Trophoblast cell (in vitro differentiated cells and primary cell): Measurements from ENCODE around the gene NAA60.

Experiments
- DNase-seq, 2 donors: peaks; one replicate each; pipeline ENCODE4 v3.0.0-alpha.2; 2016
- H2AFZ ChIP-seq: 2 replicates; pipeline ENCODE4 v1.6.1; 2013; ENCODE audit warnings: low read length, moderate library complexity, mild to moderate bottlenecking; ENCODE audit not compliant: insufficient read depth, poor library complexity
- H2AK5ac ChIP-seq: 2 replicates; pipeline ENCODE4 v1.6.1; 2013; ENCODE audit warnings: mild to moderate bottlenecking, low read length
- H2BK120ac ChIP-seq: 2 replicates; pipeline ENCODE4 v1.6.1; 2013; ENCODE audit warnings: low read length, mild to moderate bottlenecking, moderate library complexity; ENCODE audit not compliant: insufficient read depth, poor library complexity
- H2BK12ac ChIP-seq: 2 replicates; pipeline ENCODE4 v1.6.1; 2013; ENCODE audit warnings: mild to moderate bottlenecking, low read length, moderate library complexity
- H2BK5ac ChIP-seq: 2 replicates; pipeline ENCODE4 v1.6.1; 2013; ENCODE audit warnings: low read length, low read depth, moderate library complexity, mild to moderate bottlenecking; ENCODE audit not compliant: poor library complexity
- H3K14ac ChIP-seq: 2 replicates; pipeline ENCODE4 v1.6.1; 2013; ENCODE audit warnings: mild to moderate bottlenecking, low read length
- H3K18ac ChIP-seq: 2 replicates; pipeline ENCODE4 v1.6.1; 2013; ENCODE audit warnings: mild to moderate bottlenecking, low read length
- H3K23ac ChIP-seq: 2 replicates; pipeline ENCODE4 v1.6.1; 2013; ENCODE audit warnings: low read length
- H3K27ac ChIP-seq: 2 replicates; pipeline ENCODE4 v1.5.1; 2013; ENCODE audit warnings: low read depth, mild to moderate bottlenecking, inconsistent platforms, low read length, moderate library complexity
- H3K27me3 ChIP-seq: 2 replicates; pipeline ENCODE4 v1.6.1; 2013; ENCODE audit warnings: inconsistent platforms, mild to moderate bottlenecking, low read length, moderate library complexity; ENCODE audit not compliant: insufficient read depth
- H3K36me3 ChIP-seq, 2 experiments: 1 replicate in 1 of 2; 2 replicates in 1 of 2; pipeline ENCODE4 v1.6.1; 2013; ENCODE audit warnings: low read length in 2 of 2, mild to moderate bottlenecking in 2 of 2, moderate library complexity in 1 of 2; ENCODE audit not compliant: insufficient read depth in 2 of 2, control insufficient read depth in 1 of 2
- H3K4ac ChIP-seq: 2 replicates; pipeline ENCODE4 v1.6.1; 2013; ENCODE audit warnings: low read depth, mild to moderate bottlenecking, low read length, moderate library complexity
- H3K4me1 ChIP-seq, 2 experiments: 1 replicate in 1 of 2; 2 replicates in 1 of 2; pipeline ENCODE4 v1.6.1; 2013; ENCODE audit warnings: low read length in 2 of 2, mild to moderate bottlenecking in 2 of 2, moderate library complexity in 1 of 2; ENCODE audit not compliant: insufficient read depth in 2 of 2, control insufficient read depth in 1 of 2
- H3K4me2 ChIP-seq: 2 replicates; pipeline ENCODE4 v1.6.1; 2013; ENCODE audit warnings: inconsistent platforms, mild to moderate bottlenecking, low read length, moderate library complexity
- H3K4me3 ChIP-seq: 2 replicates; pipeline ENCODE4 v1.5.1; 2013; ENCODE audit warnings: mild to moderate bottlenecking, low read depth, low read length, inconsistent platforms
- H3K79me1 ChIP-seq: one replicate; pipeline ENCODE4 v1.6.1; 2013; ENCODE audit warnings: low read length
- H3K79me2 ChIP-seq: 2 replicates; pipeline ENCODE4 v1.6.1; 2013; ENCODE audit warnings: low read length, mild to moderate bottlenecking; ENCODE audit not compliant: control insufficient read depth, insufficient read depth, poor library complexity
- H3K9ac ChIP-seq: 2 replicates; pipeline ENCODE4 v1.6.1; 2013; ENCODE audit warnings: mild to moderate bottlenecking, low read length
- H3K9me3 ChIP-seq: 2 replicates; pipeline ENCODE4 v1.6.1; 2013; ENCODE audit warnings: low read depth, mild to moderate bottlenecking, control low read depth, inconsistent platforms, low read length; ENCODE audit not compliant: insufficient read depth
- H4K12ac ChIP-seq: 2 replicates; pipeline ENCODE4 v1.6.1; 2013; ENCODE audit warnings: low read depth, mild to moderate bottlenecking, low read length, moderate library complexity
- H4K8ac ChIP-seq: 2 replicates; pipeline ENCODE4 v1.6.1; 2013; ENCODE audit warnings: low read depth, mild to moderate bottlenecking, low read length, moderate library complexity
- H4K91ac ChIP-seq: one replicate; pipeline ENCODE4 v1.6.1; 2013; ENCODE audit warnings: low read depth, mild to moderate bottlenecking, low read length, moderate library complexity
- WGBS: extraction: QIAGEN DNeasy Blood & Tissue Kit; methylation state at CpG from one replicate; pipeline ENCODE4 v1.1.7; 2013; ENCODE audit warnings: missing lambda C conversion rate; ENCODE audit not compliant: insufficient read length, insufficient coverage; ENCODE audit errors: extremely low coverage; 5-methylcytosine and 5-hydroxymethylcytosine counted together

NAA60 gene

DNA sequence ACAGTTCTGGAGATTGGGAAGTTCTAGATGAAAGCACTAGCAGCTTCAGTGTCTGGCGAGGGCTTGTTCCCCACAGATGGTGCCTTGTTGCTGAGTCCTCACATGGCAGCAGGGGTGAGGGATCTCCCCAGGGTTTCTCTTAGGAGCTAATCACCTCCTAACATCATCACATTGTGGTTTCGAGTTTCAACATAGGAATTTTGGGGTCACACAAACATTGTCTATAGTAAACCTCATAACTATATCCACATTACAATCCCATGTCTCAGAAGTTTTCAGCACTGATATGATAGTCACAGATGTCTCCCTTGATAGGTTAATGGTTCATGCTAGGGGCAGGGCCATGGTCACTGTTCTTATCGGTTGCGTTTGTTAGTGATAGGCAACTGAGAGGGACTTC lies 71.1 kb downstream of the NAA60 start:
- WGBS: no CpG with 5 or more reads among the region's 4 CpGs
- H3K79me2 ChIP-seq: no peaks in the 10 kb centered on the region

DNA sequence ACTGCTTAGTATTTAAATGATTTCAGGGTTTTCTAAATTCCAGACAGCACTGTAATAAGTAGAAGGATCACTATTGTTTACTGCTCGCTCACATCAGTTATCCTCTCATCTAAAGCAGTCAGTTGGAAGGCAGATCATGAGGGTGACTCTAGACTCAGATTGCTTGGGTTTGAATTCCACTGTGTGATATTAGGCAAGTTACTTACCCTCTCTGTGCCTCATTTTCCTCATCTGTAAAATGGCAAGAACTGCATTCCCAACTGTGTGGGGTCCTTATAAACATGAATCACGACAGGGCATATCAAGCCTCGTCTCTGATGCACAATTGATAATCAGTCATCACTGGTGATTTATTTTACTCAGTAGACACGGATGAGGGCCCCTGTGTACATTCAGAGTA lies 72.4 kb downstream of the NAA60 start:
- Histone ChIP-seq H2AFZ (no peak overlapping the region), H2BK5ac (no peak overlapping the region), H3K4ac (no peak overlapping the region), H2BK12ac (no peak overlapping the region), H3K27ac (no peak overlapping the region), H3K9ac (no peak overlapping the region), H4K8ac (no peak overlapping the region), H4K12ac (no peak overlapping the region), H3K23ac (no peak overlapping the region), H4K91ac (no peak overlapping the region), H3K4me2 (no peak overlapping the region), H3K9me3 (no peaks in the 10 kb centered on the region), H2BK120ac (no peak overlapping the region), H2AK5ac (no peak overlapping the region), H3K27me3 (no peaks in the 10 kb centered on the region), H3K18ac (no peak overlapping the region), H3K4me1 (no peaks in the 10 kb centered on the region), H3K14ac (no peak overlapping the region), H3K79me1 (no peaks in the 10 kb centered on the region), H3K79me2 (no peaks in the 10 kb centered on the region), H3K36me3 (peaks cover 5 to 16% of the 10 kb centered on the region in 2 experiments), H3K4me3 (no peak overlapping the region)
- WGBS: no CpG with 5 or more reads among the region's 4 CpGs
- no peak for DNase-seq

More for the DNA sequence above, 71.1 kb downstream of the NAA60 start:
- Histone ChIP-seq H3K79me1 (no peaks in the 10 kb centered on the region), H3K4ac (no peak overlapping the region), H2BK12ac (no peak overlapping the region), H2AK5ac (no peak overlapping the region), H2BK120ac (no peak overlapping the region), H3K27me3 (no peaks in the 10 kb centered on the region), H3K14ac (no peak overlapping the region), H3K9ac (no peak overlapping the region), H3K9me3 (no peaks in the 10 kb centered on the region), H2BK5ac (no peak overlapping the region), H3K27ac (no peak overlapping the region), H4K8ac (no peak overlapping the region), H3K23ac (no peak overlapping the region), H4K91ac (no peak overlapping the region), H3K4me2 (no peak overlapping the region), H3K36me3 (peaks cover 8 to 19% of the 10 kb centered on the region in 2 experiments), H3K18ac (no peak overlapping the region), H3K4me3 (no peak overlapping the region), H3K4me1 (no peaks in the 10 kb centered on the region), H2AFZ (no peak overlapping the region), H4K12ac (no peak overlapping the region)
- no peak for DNase-seq

DNA sequence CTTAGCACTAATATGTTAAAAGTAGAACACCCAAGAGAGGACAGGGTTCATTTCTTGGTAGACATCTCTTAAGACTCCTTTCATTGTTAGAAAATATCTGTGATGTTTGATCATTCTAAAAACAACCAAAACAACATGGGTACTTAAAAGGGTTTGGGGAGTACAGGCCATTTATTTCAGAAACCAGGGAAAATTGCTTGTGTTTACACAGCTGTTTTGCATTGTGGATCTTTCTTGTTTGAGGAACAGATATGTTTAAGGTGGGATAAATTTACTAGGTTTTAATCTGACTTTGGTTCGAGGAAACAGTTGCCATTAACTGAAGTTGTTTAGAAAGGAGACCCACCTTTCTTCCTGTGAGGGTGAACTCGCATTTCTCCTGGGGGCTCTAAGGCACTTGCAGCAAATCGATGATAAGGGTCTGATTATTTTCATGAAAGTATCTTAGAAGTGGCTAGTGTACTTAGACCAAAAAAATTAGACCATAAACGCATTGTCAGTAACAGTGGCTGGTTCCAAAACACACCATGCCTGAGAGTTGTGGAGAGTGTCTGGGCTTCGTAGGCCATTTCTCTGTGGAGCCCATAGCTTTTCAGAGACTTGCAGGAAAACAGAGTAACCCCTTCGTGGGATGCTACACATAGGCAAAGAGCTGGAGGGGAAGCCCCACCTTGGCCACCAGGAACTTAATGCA lies 75.0 kb downstream of the NAA60 start:
- no peak overlapping the region for H2AFZ ChIP-seq
- no peak overlapping the region for H3K4me3 ChIP-seq
- no peak overlapping the region for H3K4me2 ChIP-seq
- no peak overlapping the region for H4K12ac ChIP-seq
- no peak overlapping the region for H3K9ac ChIP-seq
- H4K8ac ChIP-seq: no peak overlapping the region
- no peak overlapping the region for H2BK120ac ChIP-seq
- H3K79me2 ChIP-seq: no peaks in the 10 kb centered on the region
- H2AK5ac ChIP-seq: no peak overlapping the region
- no peak overlapping the region for H2BK5ac ChIP-seq
- H2BK12ac ChIP-seq: no peak overlapping the region
- no peak overlapping the region for H4K91ac ChIP-seq
- no peaks in the 10 kb centered on the region for H3K27me3 ChIP-seq
- H3K79me1 ChIP-seq: no peaks in the 10 kb centered on the region
- H3K14ac ChIP-seq: no peak overlapping the region
- H3K4ac ChIP-seq: no peak overlapping the region
- WGBS: no CpG with 5 or more reads among the region's 6 CpGs
- H3K4me1 ChIP-seq: no peaks in the 10 kb centered on the region
- no peak overlapping the region for H3K23ac ChIP-seq
- no peak overlapping the region for H3K27ac ChIP-seq
- no peak for DNase-seq
- no peaks in the 10 kb centered on the region for H3K9me3 ChIP-seq
- H3K18ac ChIP-seq: no peak overlapping the region
- peaks cover 4 to 11% of the 10 kb centered on the region in 2 experiments for H3K36me3 ChIP-seq

DNA sequence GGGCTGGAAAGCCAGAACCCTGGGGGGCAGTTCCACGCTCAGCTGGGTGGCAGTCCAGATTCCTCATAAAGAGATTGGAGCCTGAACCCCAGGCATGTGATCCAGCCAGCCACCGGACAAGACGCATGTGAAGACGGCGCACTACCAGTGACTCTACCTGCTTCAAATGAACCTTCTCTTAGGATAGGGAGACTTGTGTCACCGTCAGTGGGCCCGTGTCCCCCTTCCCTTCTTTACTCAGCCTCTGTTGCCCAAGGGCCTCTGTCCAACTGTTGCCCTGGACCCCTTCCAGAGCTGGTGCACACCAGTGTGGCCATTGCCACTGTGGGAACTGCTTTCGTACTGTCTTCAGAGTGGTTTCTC lies 75.5 kb downstream of the NAA60 start:
- Histone ChIP-seq H2AFZ (no peak overlapping the region), H2AK5ac (no peak overlapping the region), H3K18ac (no peak overlapping the region), H2BK5ac (no peak overlapping the region), H3K79me2 (no peaks in the 10 kb centered on the region), H3K27me3 (no peaks in the 10 kb centered on the region), H3K27ac (no peak overlapping the region), H4K8ac (no peak overlapping the region), H3K14ac (no peak overlapping the region), H4K12ac (no peak overlapping the region), H2BK120ac (no peak overlapping the region), H2BK12ac (no peak overlapping the region), H3K4me1 (no peaks in the 10 kb centered on the region), H3K4me3 (no peak overlapping the region), H3K9ac (no peak overlapping the region), H3K79me1 (no peaks in the 10 kb centered on the region), H3K4me2 (no peak overlapping the region), H4K91ac (no peak overlapping the region), H3K4ac (no peak overlapping the region), H3K36me3 (peaks cover 5 to 11% of the 10 kb centered on the region in 2 experiments), H3K23ac (no peak overlapping the region), H3K9me3 (no peaks in the 10 kb centered on the region)
- DNase-seq: no peak
- WGBS: no CpG with 5 or more reads among the region's 8 CpGs
